OCI-LY1 (cell line): Measurements from ENCODE around the gene CSF2RB.

Source experiments
- H2AFZ ChIP-seq: fragments of 200-600 bp; sonication (generic), shearing (Covaris generic); 2 replicates; pipeline ENCODE4 v1.6.0; 2014; ENCODE audit warnings: antibody characterized with exemption, mild to moderate bottlenecking, low read length
- H3F3A ChIP-seq: fragments of 200-600 bp; sonication (generic), shearing (Covaris generic); 2 replicates; pipeline ENCODE4 v1.6.0; 2014; ENCODE audit warnings: mild to moderate bottlenecking, antibody characterized with exemption, low read length, moderate library complexity; ENCODE audit not compliant: insufficient read depth
- H3K27ac ChIP-seq: fragments of 200-600 bp; sonication (generic); 2 replicates; pipeline ENCODE4 v1.5.1; 2014; ENCODE audit warnings: low read length, mixed run types, mild to moderate bottlenecking, low read depth; ENCODE audit not compliant: poor library complexity, severe bottlenecking
- H3K27me3 ChIP-seq: fragments of 200-600 bp; sonication (generic); 2 replicates; pipeline ENCODE4 v1.6.0; 2014; ENCODE audit warnings: antibody characterized with exemption, mild to moderate bottlenecking, low read length, moderate library complexity; ENCODE audit not compliant: insufficient read depth
- H3K36me3 ChIP-seq: fragments of 200-600 bp; sonication (generic); 2 replicates; pipeline ENCODE4 v1.6.1; 2014; ENCODE audit warnings: mild to moderate bottlenecking, antibody characterized with exemption, low read length, moderate library complexity, mixed read lengths; ENCODE audit not compliant: insufficient read depth
- H3K4me1 ChIP-seq: fragments of 200-600 bp; sonication (generic); 2 replicates; pipeline ENCODE4 v1.5.1; 2014; ENCODE audit warnings: mild to moderate bottlenecking, low read length, moderate library complexity; ENCODE audit not compliant: insufficient read depth, severe bottlenecking
- H3K4me2 ChIP-seq: fragments of 200-600 bp; sonication (generic), shearing (Covaris generic); 2 replicates; pipeline ENCODE4 v1.6.1; 2014; ENCODE audit warnings: low read length
- H3K4me3 ChIP-seq: fragments of 200-600 bp; sonication (generic); 2 replicates; pipeline ENCODE4 v1.5.1; 2014; ENCODE audit warnings: low read length, low read depth, mild to moderate bottlenecking, mixed read lengths; ENCODE audit not compliant: poor library complexity, severe bottlenecking
- H3K79me2 ChIP-seq: fragments of 200-600 bp; shearing (Covaris generic); 2 replicates; pipeline ENCODE4 v1.6.1; 2016; ENCODE audit warnings: mixed run types, low read length, mixed read lengths; ENCODE audit not compliant: insufficient read depth
- H3K9ac ChIP-seq: fragments of 200-600 bp; sonication (generic), shearing (Covaris generic); 2 replicates; pipeline ENCODE4 v1.6.1; 2014; ENCODE audit warnings: mild to moderate bottlenecking, low read length, mixed read lengths
- H3K9me2 ChIP-seq: fragments of 200-600 bp; sonication (generic), shearing (Covaris generic); 2 replicates; pipeline ENCODE4 v1.6.1; 2014; ENCODE audit warnings: low read depth, mild to moderate bottlenecking, low read length, mixed read lengths
- H3K9me3 ChIP-seq: fragments of 200-600 bp; shearing (Covaris generic); 2 replicates; pipeline ENCODE4 v1.6.1; 2014; ENCODE audit warnings: low read length, mixed read lengths
- H4K20me1 ChIP-seq: fragments of 200-600 bp; sonication (generic), shearing (Covaris generic); 2 replicates; pipeline ENCODE4 v1.6.0; 2016; ENCODE audit warnings: mild to moderate bottlenecking, low read length; ENCODE audit not compliant: insufficient read depth
- EZH2 ChIP-seq: fragments of 200-600 bp; sonication (generic), shearing (Covaris generic); IDR thresholded peaks from 2 replicates; pipeline ENCODE4 v1.8.0; 2017; ENCODE audit warnings: borderline replicate concordance, mixed run types, mild to moderate bottlenecking, antibody characterized with exemption, low read length, moderate library complexity, mixed read lengths
- TF ChIP-seq, protein P1 (sequence below): fragments of 200-600 bp; sonication (generic), shearing (Covaris generic); IDR thresholded peaks from 2 replicates; pipeline ENCODE4 v1.5.1; 2017; ENCODE audit warnings: mild to moderate bottlenecking, antibody characterized with exemption, low read length, moderate library complexity, mixed read lengths

Gene CSF2RB

GRCh38 chr22:36921309-36922104 lies 8.1 kb downstream of the CSF2RB start:
- H3K4me2 ChIP-seq = no peak overlapping the region
- TF ChIP-seq, protein P1, sequence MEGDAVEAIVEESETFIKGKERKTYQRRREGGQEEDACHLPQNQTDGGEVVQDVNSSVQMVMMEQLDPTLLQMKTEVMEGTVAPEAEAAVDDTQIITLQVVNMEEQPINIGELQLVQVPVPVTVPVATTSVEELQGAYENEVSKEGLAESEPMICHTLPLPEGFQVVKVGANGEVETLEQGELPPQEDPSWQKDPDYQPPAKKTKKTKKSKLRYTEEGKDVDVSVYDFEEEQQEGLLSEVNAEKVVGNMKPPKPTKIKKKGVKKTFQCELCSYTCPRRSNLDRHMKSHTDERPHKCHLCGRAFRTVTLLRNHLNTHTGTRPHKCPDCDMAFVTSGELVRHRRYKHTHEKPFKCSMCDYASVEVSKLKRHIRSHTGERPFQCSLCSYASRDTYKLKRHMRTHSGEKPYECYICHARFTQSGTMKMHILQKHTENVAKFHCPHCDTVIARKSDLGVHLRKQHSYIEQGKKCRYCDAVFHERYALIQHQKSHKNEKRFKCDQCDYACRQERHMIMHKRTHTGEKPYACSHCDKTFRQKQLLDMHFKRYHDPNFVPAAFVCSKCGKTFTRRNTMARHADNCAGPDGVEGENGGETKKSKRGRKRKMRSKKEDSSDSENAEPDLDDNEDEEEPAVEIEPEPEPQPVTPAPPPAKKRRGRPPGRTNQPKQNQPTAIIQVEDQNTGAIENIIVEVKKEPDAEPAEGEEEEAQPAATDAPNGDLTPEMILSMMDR = no peak
- no peak for TF ChIP-seq EZH2
- no peak overlapping the region for H3K27ac ChIP-seq
- no peaks in the 10 kb centered on the region for H3K9me3 ChIP-seq
- H3F3A ChIP-seq = no peaks in the 10 kb centered on the region
- no peaks in the 10 kb centered on the region for H4K20me1 ChIP-seq
- H3K27me3 ChIP-seq = no peaks in the 10 kb centered on the region
- no peak overlapping the region for H2AFZ ChIP-seq
- no peaks in the 10 kb centered on the region for H3K4me1 ChIP-seq
- no peak overlapping the region for H3K4me3 ChIP-seq
- H3K79me2 ChIP-seq = no peaks in the 10 kb centered on the region
- H3K9me2 ChIP-seq = no peaks in the 10 kb centered on the region
- H3K9ac ChIP-seq = no peak overlapping the region
- H3K36me3 ChIP-seq = no peaks in the 10 kb centered on the region

GRCh38 chr22:36922105-36922608 lies 8.7 kb downstream of the CSF2RB start:
- Histone ChIP-seq H3K4me1 (no peaks in the 10 kb centered on the region), H3K36me3 (no peaks in the 10 kb centered on the region), H3F3A (no peaks in the 10 kb centered on the region), H3K9me3 (no peaks in the 10 kb centered on the region), H4K20me1 (no peaks in the 10 kb centered on the region), H3K9me2 (no peaks in the 10 kb centered on the region), H2AFZ (no peak overlapping the region), H3K4me3 (no peak overlapping the region), H3K4me2 (no peak overlapping the region), H3K9ac (no peak overlapping the region), H3K27me3 (no peaks in the 10 kb centered on the region), H3K27ac (no peak overlapping the region), H3K79me2 (no peaks in the 10 kb centered on the region)
- TF ChIP-seq EZH2 = no peak
- TF ChIP-seq, protein P1 = no peak

GRCh38 chr22:36922711-36923110 lies 9.3 kb downstream of the CSF2RB start:
- H3F3A ChIP-seq = no peaks in the 10 kb centered on the region
- no peak overlapping the region for H3K27ac ChIP-seq
- TF ChIP-seq EZH2 = no peak
- no peaks in the 10 kb centered on the region for H4K20me1 ChIP-seq
- no peak overlapping the region for H3K9ac ChIP-seq
- no peaks in the 10 kb centered on the region for H3K4me1 ChIP-seq
- H3K9me2 ChIP-seq = no peaks in the 10 kb centered on the region
- H3K36me3 ChIP-seq = no peaks in the 10 kb centered on the region
- H3K4me2 ChIP-seq = no peak overlapping the region
- no peak overlapping the region for H2AFZ ChIP-seq
- H3K27me3 ChIP-seq = 0 out of 2 replicates have a peak, but pooled peaks cover 5% of the 10 kb centered on the region
- no peaks in the 10 kb centered on the region for H3K9me3 ChIP-seq
- H3K4me3 ChIP-seq = no peak overlapping the region
- H3K79me2 ChIP-seq = no peaks in the 10 kb centered on the region
